Adrenal gland (tissue), 12 donors: ENCODE measurements around the gene EMP1. TPM values are rescaled to one million over a fixed set of nuclear protein-coding genes. Genes with fewer than 3 reads are reported as not detected.

Experiments used
- DNase-seq, 7 donors: peaks; one replicate each; pipeline ENCODE4 v3.0.0-alpha.2; 2019 to 2020
- H3K27ac ChIP-seq, 5 donors: fragments of 200-600 bp; sonication (generic) in 4 of 5; 1 replicate in 3 of 5; 2 replicates in 2 of 5; pipeline versions ENCODE4 v1.5.1 to v1.8.0; 2016 to 2020; ENCODE audit warnings: mild to moderate bottlenecking in 1 of 5
- H3K27me3 ChIP-seq: fragments of 200-600 bp; 2 replicates; pipeline ENCODE4 v1.8.0; 2021
- H3K36me3 ChIP-seq, 2 donors: fragments of 200-600 bp; replicated peaks in 1 of 2; 1 replicate in 1 of 2; 2 replicates in 1 of 2; pipeline versions ENCODE4 v1.5.1 to v1.8.0; 2018 to 2022
- H3K4me1 ChIP-seq, 2 donors: fragments of 200-600 bp; replicated peaks in 1 of 2; 1 replicate in 1 of 2; 2 replicates in 1 of 2; pipeline versions ENCODE4 v1.5.1 to v1.8.0; 2018 to 2021
- H3K4me3 ChIP-seq, 4 donors: fragments of 200-600 bp; sonication (generic) in 3 of 4; one replicate each; pipeline ENCODE4 v1.5.1; 2016 to 2018
- H3K9me3 ChIP-seq, 3 donors: fragments of 200-600 bp; sonication (generic) in 1 of 3; replicated peaks in 1 of 3; 1 replicate in 2 of 3; 2 replicates in 1 of 3; pipeline versions ENCODE4 v1.5.1 to v1.8.0; 2016 to 2021
- POLR2A ChIP-seq, 2 donors: fragments of 450-650 bp; IDR thresholded peaks; one replicate each; pipeline ENCODE4 v1.6.1; 2017; ENCODE audit warnings: antibody characterized with exemption in 2 of 2, mild to moderate bottlenecking in 2 of 2, moderate library complexity in 1 of 2
- WGBS, 4 donors: extraction: QIAGEN DNeasy Blood & Tissue Kit in 2 of 4; methylation state at CpG; one replicate each; pipeline versions ENCODE4 v1.1.5 to v1.1.7; 2013 to 2017; 5-methylcytosine and 5-hydroxymethylcytosine counted together
- intact Hi-C, 2 donors: fragments of 100-400 bp; cut with DNase I; formaldehyde crosslinking; loops; one replicate each; pipeline versions ENCODE4 v1.14.1 to v1.15.0; 2022 to 2023
- polyA plus RNA-seq, 3 donors: library from polyadenylated mRNA; stranded (reverse); fragments of 200-250 nt in 2 of 3; fragments of 350-450 nt in 1 of 3; fragmentation: Illumina TruSeq in 1 of 3; extraction: RNeasy Lipid Tissue Mini Kit (QIAGEN cat#74804) in 1 of 3; gene quantifications; one replicate each; pipeline ENCODE4 v1.2.3, GENCODE V29; 2013 to 2014
- total RNA-seq, 9 donors: library from RNA; depleted of rRNA in 4 of 9; stranded (reverse); fragments of >200 nt in 4 of 9; fragments of 120-200 nt in 1 of 9; fragmentation: NEBNext Ultra II Directional in 1 of 9; extraction: Animal tissue kit (Norgen Biotek cat#: 25700) in 1 of 9; gene quantifications; one replicate each; pipeline versions ENCODE4 v1.1.0 to v1.2.4, GENCODE V29; 2013 to 2023
- TF ChIP-seq, protein P1 (sequence below), 6 experiments: fragments of 450-650 bp in 4 of 6; fragments of 200-600 bp in 2 of 6; sonication (generic) in 1 of 6; IDR thresholded peaks; 1 replicate in 5 of 6; 2 replicates in 1 of 6; pipeline versions ENCODE4 v1.5.1 to v1.8.0; 2016 to 2021; ENCODE audit warnings: antibody characterized with exemption in 6 of 6, mild to moderate bottlenecking in 2 of 6, moderate library complexity in 1 of 6
- donor health status: healthy with polysubstance abuse.
- donor health status: Bipolar disorder and iron deficiency.
- donor health status: DM: yes; HTN: yes; CAD: no.
- donor health status: DM: no; HTN: no; CAD: no.
- donor health status: DM: no; HTN: no; CAD: no.
- donor health status: DM: yes; HTN: yes; CAD: no.

EMP1 gene
- total and polyA plus RNA-seq, 12 donors = 10.0 to 129 (median 66.8) TPM

DNA sequence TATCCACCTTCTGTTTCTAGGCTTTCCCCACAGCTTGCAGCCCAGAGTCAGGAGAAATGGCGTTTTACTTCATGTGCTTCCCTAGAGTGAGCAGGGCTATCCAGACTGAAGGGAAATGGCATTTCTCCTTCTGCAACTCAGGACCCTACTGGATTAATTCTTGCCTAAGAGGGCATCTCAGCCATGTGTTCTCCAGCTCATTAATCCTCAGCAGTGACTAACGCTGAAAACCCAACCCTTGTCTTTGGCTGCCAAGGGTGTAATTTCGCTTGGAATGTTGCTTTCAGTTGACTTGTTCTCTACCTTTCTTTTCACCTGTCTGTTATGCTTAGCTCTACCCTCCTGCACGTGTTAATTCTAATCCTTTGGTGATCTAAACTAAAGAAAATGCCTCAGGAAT lies 21.0 kb upstream of the EMP1 start:
- intact Hi-C loops = no loop called here
- 55 to 67% (median 62%) methylated on average over 4 of the region's 4 CpGs for WGBS, 4 donors

DNA sequence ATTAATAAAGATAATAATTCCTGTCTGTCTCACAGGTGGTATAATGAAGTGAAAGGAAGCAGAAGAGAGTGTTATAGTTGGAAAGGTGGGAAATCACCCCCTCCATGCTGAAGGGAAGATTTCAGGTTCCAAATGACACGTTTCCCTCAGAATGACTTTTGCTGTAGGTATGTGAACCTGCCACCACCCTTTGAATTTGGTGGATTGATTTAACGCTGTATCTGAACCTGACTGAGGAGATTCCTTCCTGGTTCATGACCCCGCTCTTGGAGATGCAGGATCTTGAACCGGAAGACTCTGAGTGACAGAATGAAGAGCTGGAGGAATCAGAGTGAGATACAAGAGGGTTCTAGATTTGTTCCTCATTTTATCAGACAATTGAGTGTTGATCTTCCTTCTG lies 20.3 kb upstream of the EMP1 start:
- intact Hi-C loops = no loop called here

More for the DNA sequence above, 21.0 kb upstream of the EMP1 start:
- DNase-seq = no peak
- Histone ChIP-seq H3K9me3 (no peaks in the 10 kb centered on the region), H3K36me3 (no peaks in the 10 kb centered on the region), H3K27ac (no peak overlapping the region), H3K27me3 (no peaks in the 10 kb centered on the region), H3K4me1 (peaks cover 0 to 9% of the 10 kb centered on the region in 2 donors), H3K4me3 (no peak overlapping the region)
- TF ChIP-seq POLR2A (IDR thresholded peaks at IDR 0.05) = no peak
- TF ChIP-seq, protein P1, sequence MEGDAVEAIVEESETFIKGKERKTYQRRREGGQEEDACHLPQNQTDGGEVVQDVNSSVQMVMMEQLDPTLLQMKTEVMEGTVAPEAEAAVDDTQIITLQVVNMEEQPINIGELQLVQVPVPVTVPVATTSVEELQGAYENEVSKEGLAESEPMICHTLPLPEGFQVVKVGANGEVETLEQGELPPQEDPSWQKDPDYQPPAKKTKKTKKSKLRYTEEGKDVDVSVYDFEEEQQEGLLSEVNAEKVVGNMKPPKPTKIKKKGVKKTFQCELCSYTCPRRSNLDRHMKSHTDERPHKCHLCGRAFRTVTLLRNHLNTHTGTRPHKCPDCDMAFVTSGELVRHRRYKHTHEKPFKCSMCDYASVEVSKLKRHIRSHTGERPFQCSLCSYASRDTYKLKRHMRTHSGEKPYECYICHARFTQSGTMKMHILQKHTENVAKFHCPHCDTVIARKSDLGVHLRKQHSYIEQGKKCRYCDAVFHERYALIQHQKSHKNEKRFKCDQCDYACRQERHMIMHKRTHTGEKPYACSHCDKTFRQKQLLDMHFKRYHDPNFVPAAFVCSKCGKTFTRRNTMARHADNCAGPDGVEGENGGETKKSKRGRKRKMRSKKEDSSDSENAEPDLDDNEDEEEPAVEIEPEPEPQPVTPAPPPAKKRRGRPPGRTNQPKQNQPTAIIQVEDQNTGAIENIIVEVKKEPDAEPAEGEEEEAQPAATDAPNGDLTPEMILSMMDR (IDR thresholded peaks at IDR 0.05) = no peak

DNA sequence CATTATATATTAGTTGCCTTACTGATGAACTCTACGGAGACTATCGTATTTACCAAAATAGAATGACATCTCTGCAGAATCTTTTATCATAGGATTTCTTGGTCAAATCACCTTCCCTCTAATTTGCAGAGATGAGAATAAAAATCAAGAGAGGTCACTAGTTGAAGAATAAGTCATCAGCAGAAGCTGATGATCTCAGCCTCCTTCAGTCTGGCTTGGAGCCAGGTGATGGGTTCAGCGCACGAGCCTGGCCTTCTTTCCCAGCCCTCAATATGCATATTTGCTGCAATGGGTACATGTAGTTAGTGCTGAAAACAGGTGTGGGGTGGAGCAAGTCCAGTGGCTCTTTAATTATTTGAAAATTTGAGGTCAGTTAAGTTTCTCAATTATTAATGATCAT lies 19.2 kb upstream of the EMP1 start:
- no peak for DNase-seq
- H3K4me1 ChIP-seq = peaks cover 0 to 9% of the 10 kb centered on the region in 2 donors
- intact Hi-C loops = no loop called here
- no peaks in the 10 kb centered on the region for H3K36me3 ChIP-seq
- WGBS, 4 donors = 61 to 80% (median 64%) methylated on average over 4 of the region's 4 CpGs
- no peak overlapping the region for H3K27ac ChIP-seq
- no peaks in the 10 kb centered on the region for H3K27me3 ChIP-seq
- H3K4me3 ChIP-seq = no peak overlapping the region
- no peak for TF ChIP-seq POLR2A (IDR thresholded peaks at IDR 0.05)
- TF ChIP-seq, protein P1 (IDR thresholded peaks at IDR 0.05) = no peak
- H3K9me3 ChIP-seq = no peaks in the 10 kb centered on the region

More for the DNA sequence above, 20.3 kb upstream of the EMP1 start:
- Histone ChIP-seq H3K27ac (no peak overlapping the region), H3K27me3 (no peaks in the 10 kb centered on the region), H3K4me3 (no peak overlapping the region), H3K4me1 (peaks cover 0 to 9% of the 10 kb centered on the region in 2 donors), H3K36me3 (no peaks in the 10 kb centered on the region), H3K9me3 (no peaks in the 10 kb centered on the region)
- TF ChIP-seq POLR2A (IDR thresholded peaks at IDR 0.05) = no peak
- TF ChIP-seq, protein P1 (IDR thresholded peaks at IDR 0.05) = no peak
- 78 to 85% (median 82%) methylated on average over 4 of the region's 4 CpGs for WGBS, 4 donors
- no peak for DNase-seq

DNA sequence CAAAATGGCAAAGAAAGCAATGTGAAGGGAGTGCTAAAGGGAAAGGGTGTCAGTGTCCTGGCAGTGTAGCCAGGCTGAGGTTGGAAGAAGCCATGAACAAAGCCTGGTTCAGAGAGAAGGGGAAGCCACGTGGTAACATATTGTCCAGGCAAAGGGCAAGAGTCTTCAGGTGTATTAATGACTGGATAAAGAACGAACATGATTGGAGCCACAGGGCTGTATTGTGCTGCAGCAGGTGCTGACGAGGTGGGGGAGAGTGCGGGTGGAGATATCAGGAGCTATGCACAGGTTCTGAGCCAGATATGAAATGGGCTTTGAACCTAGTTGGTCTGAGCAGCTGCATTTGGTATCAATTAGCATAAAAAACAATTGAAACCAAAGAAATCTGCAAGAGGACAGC lies 18.6 kb upstream of the EMP1 start:
- H3K36me3 ChIP-seq = no peaks in the 10 kb centered on the region
- DNase-seq = no peak
- intact Hi-C loops = no loop called here
- no peak for TF ChIP-seq POLR2A (IDR thresholded peaks at IDR 0.05)
- TF ChIP-seq, protein P1 (IDR thresholded peaks at IDR 0.05) = no peak
- H3K27me3 ChIP-seq = no peaks in the 10 kb centered on the region
- H3K27ac ChIP-seq = no peak overlapping the region
- peaks cover 0 to 9% of the 10 kb centered on the region in 2 donors for H3K4me1 ChIP-seq
- 75 to 79% (median 79%) methylated on average over 4 of the region's 4 CpGs for WGBS, 4 donors
- no peak overlapping the region for H3K4me3 ChIP-seq
- H3K9me3 ChIP-seq = no peaks in the 10 kb centered on the region
